Upper lobe of left lung (tissue), 6 donors: ENCODE measurements around the gene ATXN7L2. TPM values are rescaled to one million over a fixed set of nuclear protein-coding genes. Genes with fewer than 3 reads are reported as not detected.

Experiments used
- ATAC-seq, 2 donors: fragments of 200-7000 bp; cut with Tn5 transposase; one replicate each; pipeline ENCODE4 v1.9.1; 2022; ENCODE audit warnings: mild to moderate bottlenecking in 2 of 2, moderate library complexity in 2 of 2; ENCODE audit not compliant: low FRiP score in 2 of 2
- DNase-seq, 2 donors: peaks; one replicate each; pipeline ENCODE4 v3.0.0-alpha.2; 2019 to 2020
- H3K27ac ChIP-seq, 4 donors: fragments of 200-600 bp; sonication (generic); one replicate each; pipeline ENCODE4 v1.5.1; 2016 to 2019
- H3K27me3 ChIP-seq, 4 donors: fragments of 200-600 bp; sonication (generic); one replicate each; pipeline ENCODE4 v1.5.1; 2017 to 2019
- H3K36me3 ChIP-seq, 4 donors: fragments of 200-600 bp; sonication (generic); one replicate each; pipeline ENCODE4 v1.5.1; 2016 to 2019
- H3K4me1 ChIP-seq, 4 donors: fragments of 200-600 bp; sonication (generic); one replicate each; pipeline ENCODE4 v1.5.1; 2018 to 2019
- H3K4me3 ChIP-seq, 4 donors: fragments of 200-600 bp; sonication (generic); one replicate each; pipeline ENCODE4 v1.5.1; 2017 to 2019; ENCODE audit warnings: mild to moderate bottlenecking in 2 of 4, moderate library complexity in 1 of 4
- H3K9me3 ChIP-seq, 4 donors: fragments of 200-600 bp; sonication (generic); one replicate each; pipeline ENCODE4 v1.5.1; 2018 to 2019
- EP300 ChIP-seq, 4 donors: sonication (generic); formaldehyde crosslinking; IDR thresholded peaks; one replicate each; pipeline ENCODE4 v1.5.1; 2017; ENCODE audit warnings: antibody characterized with exemption in 4 of 4, control low read depth in 2 of 4
- POLR2A ChIP-seq, 4 donors: fragments of 450-650 bp; IDR thresholded peaks; one replicate each; pipeline ENCODE4 v1.5.1; 2016 to 2017; ENCODE audit warnings: antibody characterized with exemption in 4 of 4, mild to moderate bottlenecking in 2 of 4
- POLR2AphosphoS5 ChIP-seq, 2 donors: sonication (generic); formaldehyde crosslinking; IDR thresholded peaks; one replicate each; pipeline ENCODE4 v1.5.1; 2017; ENCODE audit warnings: antibody characterized with exemption in 2 of 2
- WGBS, 2 donors: methylation state at CpG; one replicate each; pipeline ENCODE4 v1.1.5; 2017 to 2018; 5-methylcytosine and 5-hydroxymethylcytosine counted together
- total RNA-seq, 6 donors: library from RNA; depleted of rRNA in 4 of 6; stranded (reverse); fragments of >200 nt in 4 of 6; gene quantifications; one replicate each; pipeline versions ENCODE4 v1.1.0 to v1.2.1, GENCODE V29; 2016 to 2021
- TF ChIP-seq, protein P1 (sequence below), 6 experiments: fragments of 450-650 bp in 4 of 6; fragments of 200-600 bp in 2 of 6; sonication (generic) in 2 of 6; IDR thresholded peaks; one replicate each; pipeline ENCODE4 v1.5.1; 2016 to 2019; ENCODE audit warnings: antibody characterized with exemption in 6 of 6
- donor health status: DM: no; HTN: no; CAD: no; lungs with moderate emphysema.
- donor health status: DM: no; HTN: yes; CAD: no; lungs with severe emphysema.

Gene ATXN7L2
- total RNA-seq, 6 donors from 2014 or later = 2.3 to 19.9 (median 5.3) TPM

DNA sequence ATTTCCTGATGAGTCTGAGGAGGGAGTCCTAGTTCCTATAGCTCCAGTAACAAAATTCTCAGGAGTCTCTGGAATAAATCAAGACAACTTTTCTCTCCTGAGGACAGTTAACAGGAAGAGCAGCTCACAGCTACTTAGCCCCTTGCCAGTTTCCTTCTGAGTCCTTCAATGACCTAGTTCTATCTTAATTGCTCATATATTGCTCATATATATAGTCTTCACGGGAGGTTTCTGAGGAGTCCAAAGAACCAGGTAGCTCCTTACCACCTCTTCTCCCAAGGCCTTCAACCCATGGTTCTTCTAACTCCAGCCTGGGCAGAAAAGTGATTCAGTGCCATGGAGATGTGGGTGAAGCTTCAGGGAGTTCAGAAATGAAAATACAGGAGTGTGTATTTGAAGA is 21.3 kb downstream of the ATXN7L2 start:
- TF ChIP-seq POLR2AphosphoS5 (IDR thresholded peaks at IDR 0.05) = no peak
- Histone ChIP-seq H3K27ac (peak overlapping the region in 1 of 4 donors; percentile 46), H3K9me3 (no peaks in the 10 kb centered on the region), H3K4me1 (peaks cover 10 to 36% (median 20%) of the 10 kb centered on the region in 4 donors), H3K36me3 (peaks cover 0 to 7% (median 0%) of the 10 kb centered on the region in 4 donors), H3K4me3 (no peak overlapping the region), H3K27me3 (no peaks in the 10 kb centered on the region)
- WGBS, 2 donors = 91 to 92% methylated on average over 1 of the region's 1 CpG
- DNase-seq (no peak), ATAC-seq (no peak)

DNA sequence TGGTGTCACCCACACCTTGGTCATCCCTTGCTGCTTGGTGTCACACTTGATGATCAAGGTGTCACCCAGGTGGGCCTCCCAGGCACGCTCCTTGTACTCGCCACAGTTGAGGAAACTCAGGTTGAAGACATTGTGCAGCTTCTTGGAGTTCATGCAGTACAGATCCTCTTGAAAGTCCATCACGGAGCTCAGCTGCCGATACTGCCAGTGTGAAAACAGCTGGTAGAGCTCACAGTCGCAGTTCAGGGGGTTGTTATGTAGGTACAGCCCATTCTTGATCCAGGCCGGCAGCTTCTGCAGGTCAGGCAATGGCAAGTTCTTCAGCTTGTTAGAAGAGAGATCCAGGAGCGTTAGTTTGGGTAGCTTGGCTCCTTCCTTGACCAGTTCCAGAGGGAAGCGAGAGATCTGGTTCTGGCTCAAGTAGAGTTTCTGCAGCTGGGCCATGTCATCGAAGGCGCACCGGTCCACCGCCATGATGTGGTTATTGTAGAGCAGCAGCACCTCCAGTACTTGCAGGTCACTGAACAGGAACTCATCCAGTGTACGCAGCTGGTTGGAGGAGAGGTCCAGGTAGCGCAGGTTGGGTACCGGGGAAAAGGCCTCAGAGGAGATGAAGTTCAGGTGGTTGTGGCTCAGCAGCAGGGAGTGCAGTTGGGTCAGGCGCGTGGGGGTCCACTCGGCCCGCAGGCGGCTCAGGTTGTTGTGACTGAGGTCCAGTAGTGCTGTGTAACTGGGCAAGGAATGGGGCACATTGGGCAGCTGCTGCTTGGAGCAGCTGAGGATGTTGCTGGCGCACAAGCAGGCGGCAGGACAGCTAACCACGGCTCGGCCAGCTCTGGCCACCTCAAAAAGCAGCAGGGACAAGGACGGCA is 24.5 kb downstream of the ATXN7L2 start:
- Histone ChIP-seq H3K27me3 (no peaks in the 10 kb centered on the region), H3K36me3 (no peaks in the 10 kb centered on the region), H3K9me3 (no peaks in the 10 kb centered on the region), H3K27ac (no peak overlapping the region), H3K4me3 (peak overlapping the region in 1 of 4 donors; percentile 92), H3K4me1 (peaks cover 12 to 23% (median 17%) of the 10 kb centered on the region in 4 donors)
- ATAC-seq (no peak), DNase-seq (peak in 1 of 2 donors; percentile 61)
- 92 to 93% methylated on average over 15 to 25 of the region's 25 CpGs for WGBS, 2 donors
- TF ChIP-seq, protein P1, sequence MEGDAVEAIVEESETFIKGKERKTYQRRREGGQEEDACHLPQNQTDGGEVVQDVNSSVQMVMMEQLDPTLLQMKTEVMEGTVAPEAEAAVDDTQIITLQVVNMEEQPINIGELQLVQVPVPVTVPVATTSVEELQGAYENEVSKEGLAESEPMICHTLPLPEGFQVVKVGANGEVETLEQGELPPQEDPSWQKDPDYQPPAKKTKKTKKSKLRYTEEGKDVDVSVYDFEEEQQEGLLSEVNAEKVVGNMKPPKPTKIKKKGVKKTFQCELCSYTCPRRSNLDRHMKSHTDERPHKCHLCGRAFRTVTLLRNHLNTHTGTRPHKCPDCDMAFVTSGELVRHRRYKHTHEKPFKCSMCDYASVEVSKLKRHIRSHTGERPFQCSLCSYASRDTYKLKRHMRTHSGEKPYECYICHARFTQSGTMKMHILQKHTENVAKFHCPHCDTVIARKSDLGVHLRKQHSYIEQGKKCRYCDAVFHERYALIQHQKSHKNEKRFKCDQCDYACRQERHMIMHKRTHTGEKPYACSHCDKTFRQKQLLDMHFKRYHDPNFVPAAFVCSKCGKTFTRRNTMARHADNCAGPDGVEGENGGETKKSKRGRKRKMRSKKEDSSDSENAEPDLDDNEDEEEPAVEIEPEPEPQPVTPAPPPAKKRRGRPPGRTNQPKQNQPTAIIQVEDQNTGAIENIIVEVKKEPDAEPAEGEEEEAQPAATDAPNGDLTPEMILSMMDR (IDR thresholded peaks at IDR 0.05) = no peak
- TF ChIP-seq POLR2A (IDR thresholded peaks at IDR 0.05) (no peak), EP300 (IDR thresholded peaks at IDR 0.05) (no peak)

DNA sequence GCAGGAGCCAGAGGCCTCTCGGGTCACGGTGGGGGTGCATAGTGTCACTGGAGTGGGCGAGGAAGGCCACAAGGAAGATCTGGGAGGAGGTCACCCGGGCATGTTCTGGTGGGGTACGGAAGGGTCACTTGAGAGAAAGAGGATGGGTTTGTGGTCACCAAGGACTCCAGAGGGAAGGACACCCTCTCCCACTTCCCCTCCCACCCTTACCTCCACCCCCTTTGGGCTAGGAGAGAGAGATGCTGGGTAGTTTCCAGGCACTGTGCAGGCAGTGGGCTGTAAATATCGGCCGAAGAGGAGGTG is 25.1 kb downstream of the ATXN7L2 start:
- H3K27me3 ChIP-seq = no peaks in the 10 kb centered on the region
- H3K9me3 ChIP-seq = no peaks in the 10 kb centered on the region
- peak overlapping the region in 1 of 4 donors; percentile 49 for H3K27ac ChIP-seq
- 65 to 79% methylated on average over 5 of the region's 7 CpGs for WGBS, 2 donors
- peak overlapping the region in 3 of 4 donors; percentile 78 to 92 (median 83) for H3K4me3 ChIP-seq
- no peak for ATAC-seq
- H3K4me1 ChIP-seq = peaks cover 12 to 23% (median 16%) of the 10 kb centered on the region in 4 donors
- TF ChIP-seq, protein P1 (IDR thresholded peaks at IDR 0.05) = no peak
- no peak for TF ChIP-seq EP300 (IDR thresholded peaks at IDR 0.05)
- no peak for TF ChIP-seq POLR2AphosphoS5 (IDR thresholded peaks at IDR 0.05)
- TF ChIP-seq POLR2A (IDR thresholded peaks at IDR 0.05) = no peak
- no peaks in the 10 kb centered on the region for H3K36me3 ChIP-seq
- DNase-seq = no peak

DNA sequence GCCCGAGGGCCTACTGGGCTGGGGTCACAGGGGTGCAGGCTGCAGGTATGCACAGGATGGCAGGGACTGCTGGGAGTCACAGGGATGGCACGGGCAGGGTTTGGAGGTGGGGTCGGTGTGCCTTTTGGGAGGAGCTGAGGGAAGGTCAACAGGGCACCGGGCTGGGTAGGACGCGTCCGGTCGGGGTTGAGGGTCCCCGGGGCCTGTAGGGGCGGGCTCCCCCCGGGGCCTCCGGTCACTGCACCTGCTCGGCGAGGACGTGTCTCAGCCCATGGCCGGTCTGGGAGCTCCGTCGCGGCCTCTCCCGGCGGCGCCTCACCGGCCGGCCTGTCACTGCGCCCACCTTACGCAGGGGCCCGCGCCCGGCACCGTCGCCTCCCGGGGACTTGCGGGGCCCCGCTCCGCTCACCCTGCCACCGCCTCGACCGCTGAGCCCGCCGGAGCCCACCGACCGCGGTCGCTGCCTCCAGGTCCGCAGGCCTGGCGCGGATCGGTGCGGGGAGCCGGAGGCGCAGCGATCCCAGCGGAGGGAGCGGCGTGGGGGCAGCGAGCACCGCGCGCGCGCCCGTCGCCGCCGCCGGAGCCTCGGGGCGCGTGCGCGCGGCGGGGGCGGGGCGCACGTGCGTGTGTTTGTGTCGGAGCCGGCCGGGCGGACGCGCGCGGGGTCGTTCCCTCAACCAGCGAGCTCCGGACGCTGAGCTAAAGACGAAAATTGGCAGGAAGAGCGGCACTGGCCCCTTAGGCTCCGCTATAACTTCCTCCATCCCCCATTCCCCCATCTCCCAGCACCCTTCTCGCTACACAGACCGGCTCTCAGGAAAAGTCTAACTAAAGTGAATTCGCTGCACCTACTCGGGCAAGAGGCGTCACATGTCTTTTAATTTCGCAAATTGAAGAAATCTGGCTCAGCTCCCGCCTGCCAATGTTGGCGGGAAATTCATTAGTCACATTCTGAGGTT is 25.8 kb downstream of the ATXN7L2 start, which contains the start of gene AMIGO1:
Gene AMIGO1, minus strand, starts transcription at position 552 of the 959 bp plus-strand sequence. CDS start 815 bp downstream, outside the sequence.
- ATAC-seq (peak in 1 of 2 donors; percentile 89), DNase-seq (peak; percentile 53 to 96)
- peak within 1 kb of the TSS in 2 of 4 donors; percentile 49 to 68 for H3K27ac ChIP-seq
- no peaks in the 10 kb centered on the region for H3K36me3 ChIP-seq
- TF ChIP-seq EP300 (IDR thresholded peaks at IDR 0.05) = no peak
- TF ChIP-seq, protein P1 (IDR thresholded peaks at IDR 0.05) = peak in 1 of 6 experiments; percentile 12
- TF ChIP-seq POLR2A (IDR thresholded peaks at IDR 0.05) = no peak
- no peak for TF ChIP-seq POLR2AphosphoS5 (IDR thresholded peaks at IDR 0.05)
- H3K4me1 ChIP-seq = peaks cover 12 to 23% (median 15%) of the 10 kb centered on the region in 4 donors
- no peaks in the 10 kb centered on the region for H3K9me3 ChIP-seq
- no peaks in the 10 kb centered on the region for H3K27me3 ChIP-seq
- WGBS, 2 donors = 0 to 4% methylated on average over 16 to 42 of the region's 100 CpGs
- H3K4me3 ChIP-seq = peak within 1 kb of the TSS; percentile 57 to 92 (median 80)
